ENCODE results near the gene PXDC1. TPM values are rescaled to one million over a fixed set of nuclear protein-coding genes. Genes with fewer than 3 reads are reported as not detected.
"Not testable (repeated sequence)": the region's sequence is repeated elsewhere in the genome, so short reads cannot be mapped to it uniquely, and the experiment has no call there.

Gene PXDC1
- total RNA-seq, 1 donor from 2014 or later: 48.3 TPM

DNA sequence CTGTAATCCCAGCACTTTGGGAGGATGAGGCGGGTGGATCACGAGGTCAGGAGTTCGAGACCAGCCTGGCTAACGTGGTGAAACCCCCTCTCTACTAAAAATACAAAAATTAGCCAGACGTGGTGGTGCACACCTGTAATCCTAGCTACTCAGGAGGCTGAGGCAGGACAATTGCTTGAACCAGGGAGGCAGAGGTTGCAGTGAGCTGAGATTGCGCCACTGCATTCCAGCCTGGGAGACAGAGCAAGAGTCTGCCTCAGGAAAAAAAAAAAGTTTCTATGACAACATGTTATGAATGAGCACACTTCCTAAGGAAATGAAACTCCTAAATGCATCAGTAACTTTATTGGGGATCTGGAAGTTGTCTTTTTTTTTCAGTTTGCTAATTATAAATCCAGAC is 16.0 kb upstream of the PXDC1 start:
- intact Hi-C loops (cut with DNase I): not testable (repeated sequence)

DNA sequence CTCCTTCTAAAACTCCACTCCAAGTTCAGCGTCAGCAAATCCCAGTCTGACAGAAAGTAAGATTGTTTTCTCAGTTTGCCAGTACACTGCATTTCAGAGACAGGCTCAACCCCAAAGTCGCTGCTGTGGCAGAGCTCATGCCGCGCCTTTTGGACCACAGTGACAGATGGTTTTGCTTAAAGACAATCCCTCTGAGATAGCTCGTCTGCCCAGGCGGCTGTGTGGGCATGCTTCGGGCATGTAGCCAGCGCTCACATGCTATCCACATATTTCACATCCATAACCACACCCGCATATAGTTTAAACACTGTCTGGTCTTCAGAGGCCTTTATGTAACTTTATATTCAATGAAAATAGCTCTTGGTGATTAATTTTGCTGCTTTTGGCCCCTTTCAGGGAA is 14.7 kb upstream of the PXDC1 start:
- intact Hi-C loops (cut with DNase I): no loop called here
- DNase-seq (ENCODE audit: low spot score): no peak
- peak; percentile 27 for ATAC-seq

More for the DNA sequence above, 16.0 kb upstream of the PXDC1 start:
- ATAC-seq (peak; percentile 56), DNase-seq (ENCODE audit: low spot score) (peak; percentile 22)

DNA sequence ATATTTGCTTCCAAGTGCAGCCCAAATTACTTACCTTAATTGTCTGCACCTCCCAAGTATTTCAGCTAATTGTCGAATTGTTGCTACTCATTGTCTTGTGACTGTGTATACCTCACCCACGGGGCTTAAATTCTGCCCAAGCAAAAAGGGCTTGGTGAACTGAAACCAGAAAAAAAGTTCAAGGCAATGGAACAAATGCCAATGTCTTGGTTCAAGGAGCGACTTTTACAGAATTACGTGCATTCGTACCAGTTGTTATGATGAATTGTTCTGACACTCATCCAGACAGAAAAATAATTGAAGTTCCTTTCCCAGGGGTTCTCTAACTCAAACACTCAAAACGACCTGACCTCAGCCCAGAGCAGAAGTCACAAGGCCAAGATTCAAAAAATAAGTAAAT is 13.9 kb upstream of the PXDC1 start:
- intact Hi-C loops (cut with DNase I): no loop called here
- no peak for DNase-seq (ENCODE audit: low spot score)
- no peak for ATAC-seq

DNA sequence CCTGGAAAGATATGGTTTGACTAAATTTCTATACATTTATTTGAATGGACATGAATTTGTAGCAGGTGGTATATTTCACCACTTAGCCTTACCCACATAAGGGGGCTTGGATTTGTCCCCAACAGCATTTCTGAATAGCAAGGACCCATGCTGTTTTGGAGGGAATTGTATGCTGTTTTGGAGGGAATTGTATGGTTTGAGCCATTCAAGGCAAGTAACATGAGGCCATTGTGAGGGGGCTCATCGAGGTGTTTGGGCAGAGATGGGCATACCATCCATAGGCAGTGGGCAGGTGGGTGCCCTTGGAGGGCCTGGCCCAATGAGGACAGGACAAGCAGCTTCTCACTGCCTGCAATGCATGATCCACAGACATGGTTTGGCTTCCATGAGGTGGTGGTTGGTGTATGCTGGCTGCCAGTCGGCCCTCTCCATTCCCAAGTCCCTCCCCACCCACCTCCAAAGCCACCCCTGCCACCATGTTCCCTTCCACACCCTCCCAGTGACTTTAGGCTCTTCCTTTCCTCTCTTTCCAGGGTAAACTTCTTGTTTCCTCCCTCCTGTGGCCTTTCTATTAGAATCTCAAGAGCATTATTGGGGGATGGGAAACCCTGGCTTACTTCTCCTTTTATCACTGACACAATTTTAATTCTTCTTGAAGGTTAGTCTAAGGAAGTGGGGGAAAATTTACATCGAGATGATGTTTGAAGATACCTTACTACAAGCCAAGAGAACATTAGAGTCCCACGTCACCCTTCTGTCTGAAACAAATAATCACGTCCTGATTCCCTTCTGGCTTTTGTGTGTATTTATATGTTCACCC is 13.2 kb upstream of the PXDC1 start:
- no peak for DNase-seq (ENCODE audit: low spot score)
- ATAC-seq: no peak
- intact Hi-C loops (cut with DNase I): no loop called here

DNA sequence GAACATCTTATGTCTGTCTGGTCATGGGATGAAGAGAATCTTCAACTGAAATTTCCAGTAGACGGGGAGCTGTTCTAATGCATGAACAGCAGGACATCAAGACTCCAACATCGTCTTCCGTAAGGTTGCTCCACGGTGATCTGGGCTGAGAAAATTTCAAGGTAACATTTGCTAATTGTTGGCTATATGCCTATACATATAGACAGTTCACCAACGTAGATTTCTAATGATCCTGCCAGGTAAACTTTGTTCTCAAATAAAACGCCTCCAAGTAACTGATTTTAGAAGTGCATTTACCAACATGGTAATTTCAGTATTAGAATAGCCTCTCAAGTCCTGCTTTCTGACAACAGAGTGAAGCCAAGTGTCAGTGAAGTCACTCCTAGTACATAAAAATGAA is 11.3 kb upstream of the PXDC1 start:
- ATAC-seq (no peak), DNase-seq (ENCODE audit: low spot score) (no peak)
- intact Hi-C loops (cut with DNase I): no loop called here

DNA sequence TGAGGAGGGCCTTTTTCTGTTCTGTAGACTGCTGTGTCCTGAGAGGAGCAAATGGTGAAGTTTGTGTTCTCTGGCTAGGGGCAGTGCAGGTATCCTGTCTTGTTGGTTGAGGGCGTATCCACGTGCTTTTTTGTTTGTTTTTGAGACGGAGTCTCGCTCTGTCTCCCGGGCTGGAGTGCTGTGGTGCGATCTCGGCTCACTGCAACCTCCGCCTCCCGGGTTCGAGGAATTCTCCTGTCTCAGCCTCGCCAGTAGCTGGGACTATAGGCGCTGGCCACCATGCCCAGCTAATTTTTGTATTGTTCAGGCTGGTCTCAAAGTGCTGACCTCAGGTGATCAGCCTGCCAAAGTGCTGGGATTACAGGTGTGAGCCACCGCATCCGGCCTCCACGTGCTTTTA is 10.8 kb upstream of the PXDC1 start:
- DNase-seq (ENCODE audit: low spot score): no peak
- intact Hi-C loops (cut with DNase I): no loop called here
- no peak for ATAC-seq

DNA sequence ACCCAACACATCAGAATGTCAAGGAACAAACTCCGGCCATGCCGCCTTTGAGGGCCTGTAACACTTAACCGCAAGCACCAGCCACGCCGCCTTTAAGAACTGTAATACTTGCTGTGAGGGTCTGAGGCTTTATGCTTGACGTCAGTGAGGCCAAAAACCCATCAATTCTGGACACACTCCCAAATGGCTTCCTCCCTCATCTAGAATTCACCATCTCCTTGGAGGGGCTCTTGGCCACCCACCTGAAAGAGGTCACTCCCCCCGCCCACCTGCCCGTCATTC is 10.4 kb upstream of the PXDC1 start:
- intact Hi-C loops (cut with DNase I): no loop called here
- ATAC-seq (no peak), DNase-seq (ENCODE audit: low spot score) (no peak)

DNA sequence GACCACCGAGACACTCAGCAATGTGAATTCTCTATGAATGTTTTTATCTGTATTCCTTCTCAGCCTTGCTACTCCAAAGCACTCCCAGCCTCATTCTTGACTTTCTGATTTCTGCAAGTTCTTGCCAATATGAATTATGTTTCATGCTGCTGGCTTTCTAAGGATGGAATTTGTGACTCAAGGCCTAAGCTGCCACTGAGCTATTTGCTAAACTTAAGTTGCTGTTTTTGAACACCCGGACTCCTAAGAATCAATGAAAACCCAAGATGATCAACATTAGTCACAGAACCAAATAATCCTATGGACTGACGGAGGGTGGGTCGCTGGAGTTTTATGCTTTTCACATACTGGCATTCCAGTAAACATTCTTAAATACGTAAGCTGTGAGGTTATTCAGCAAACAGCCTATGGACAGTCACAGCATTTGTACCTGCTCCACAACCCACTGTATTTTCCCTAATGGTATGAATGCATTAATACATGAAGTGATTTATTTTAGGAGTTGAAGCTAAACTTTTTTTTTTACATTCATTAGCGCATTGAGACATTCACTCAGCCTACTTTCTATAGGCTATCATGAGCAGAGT is 8.2 kb upstream of the PXDC1 start:
- intact Hi-C loops (cut with DNase I): no loop called here
- ATAC-seq: peak; percentile 41
- no peak for DNase-seq (ENCODE audit: low spot score)

DNA sequence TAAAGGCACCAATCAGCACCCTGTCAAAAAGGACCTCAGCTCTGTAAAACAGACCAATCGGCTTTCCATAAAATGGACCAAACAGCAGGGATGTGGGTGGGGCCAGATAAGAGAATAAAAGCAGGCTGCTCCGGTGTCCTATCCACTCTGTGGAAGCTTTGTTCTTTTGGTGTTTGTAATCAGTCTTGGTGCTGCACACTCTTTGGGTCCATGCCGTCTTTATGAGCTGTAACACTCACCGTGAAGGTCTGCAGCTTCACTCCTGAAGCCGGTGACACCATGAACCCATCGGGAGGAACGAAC is 7.3 kb upstream of the PXDC1 start:
- intact Hi-C loops (cut with DNase I): no loop called here
- DNase-seq (ENCODE audit: low spot score): no peak
- ATAC-seq: no peak

DNA sequence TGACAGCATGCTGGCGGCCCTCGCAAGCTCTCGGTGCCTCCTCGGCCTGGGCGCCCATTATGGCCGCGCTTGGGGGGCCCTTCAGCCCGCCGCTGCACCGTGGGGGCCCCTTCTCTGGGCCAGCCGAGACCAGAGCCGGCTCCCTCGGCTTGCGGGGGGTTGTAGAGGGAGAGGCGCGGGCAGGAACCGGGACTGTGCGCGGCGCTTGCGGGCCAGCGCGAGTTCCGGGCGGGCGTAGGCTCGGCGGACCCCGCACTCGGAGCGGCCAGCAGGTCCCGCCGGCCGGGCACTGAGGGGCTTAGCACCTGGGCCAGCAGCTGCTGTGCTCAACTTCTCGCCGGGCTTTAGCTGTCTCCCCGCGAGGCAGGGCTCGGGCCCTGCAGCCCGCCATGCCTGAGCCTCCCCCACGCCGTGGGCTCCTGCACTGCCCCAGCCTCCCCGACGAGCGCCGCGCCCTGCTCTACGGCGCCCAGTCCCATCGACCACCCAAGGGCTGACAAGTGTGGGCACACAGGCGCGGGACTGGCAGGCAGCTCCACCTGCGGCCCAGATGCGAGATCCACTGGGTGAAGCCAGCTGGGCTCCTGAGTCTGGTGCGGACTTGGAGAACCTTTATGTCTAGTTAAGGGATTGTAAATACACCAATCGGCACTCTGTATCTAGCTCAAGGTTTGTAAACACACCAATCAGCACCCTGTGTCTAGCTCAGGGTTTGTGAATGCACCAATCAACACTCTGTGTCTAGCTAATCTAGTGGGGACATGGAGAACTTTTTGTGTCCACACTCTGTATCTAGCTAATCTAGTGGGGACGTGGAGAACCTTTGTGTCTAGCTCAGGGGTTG is 6.7 kb upstream of the PXDC1 start:
- ATAC-seq; intact Hi-C loops (cut with DNase I): not testable (repeated sequence)
- peak; percentile 56 for DNase-seq (ENCODE audit: low spot score)

DNA sequence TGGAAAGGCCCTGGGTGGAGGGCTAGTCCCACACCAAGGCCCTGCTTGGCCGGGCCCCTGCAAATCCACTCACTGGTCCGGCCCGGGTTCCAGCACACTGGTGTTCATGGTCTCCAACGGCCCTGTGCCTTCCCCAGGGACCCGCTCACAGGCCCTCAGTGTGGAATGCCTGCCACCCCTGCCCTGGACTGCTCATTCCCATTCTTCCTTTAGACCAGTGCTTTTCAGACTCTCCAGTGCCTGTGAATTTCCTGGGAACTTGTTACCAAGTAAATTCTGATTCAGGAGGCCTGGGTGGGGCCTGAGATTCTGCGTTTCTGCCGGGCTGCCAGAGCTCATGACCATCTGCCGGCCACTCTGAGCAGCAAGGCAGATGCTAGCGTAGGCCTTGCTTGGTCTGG is 5.7 kb upstream of the PXDC1 start:
- peak; percentile 49 for DNase-seq (ENCODE audit: low spot score)
- no peak for ATAC-seq
- intact Hi-C loops (cut with DNase I): no loop called here

DNA sequence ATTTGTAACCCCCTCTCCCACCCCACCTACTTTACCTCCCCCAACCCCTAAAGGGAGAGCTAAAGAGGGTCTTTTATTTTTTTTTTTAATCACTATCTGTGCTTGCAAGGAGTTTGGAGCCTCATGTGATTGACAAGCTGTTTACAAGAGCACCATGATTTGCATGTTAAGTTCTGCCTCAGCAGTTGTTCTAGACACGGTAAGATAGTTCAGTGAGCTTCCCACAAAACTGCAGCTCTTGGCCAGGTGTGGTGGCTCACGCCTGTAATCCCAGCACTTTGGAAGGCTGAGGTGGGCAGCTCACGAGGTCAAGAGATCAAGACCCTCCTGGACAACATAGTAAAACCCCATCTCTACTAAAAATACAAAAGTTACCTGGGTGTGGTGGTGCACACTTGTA is 5.0 kb upstream of the PXDC1 start:
- intact Hi-C loops (cut with DNase I): no loop called here
- no peak for ATAC-seq
- DNase-seq (ENCODE audit: low spot score): no peak

DNA sequence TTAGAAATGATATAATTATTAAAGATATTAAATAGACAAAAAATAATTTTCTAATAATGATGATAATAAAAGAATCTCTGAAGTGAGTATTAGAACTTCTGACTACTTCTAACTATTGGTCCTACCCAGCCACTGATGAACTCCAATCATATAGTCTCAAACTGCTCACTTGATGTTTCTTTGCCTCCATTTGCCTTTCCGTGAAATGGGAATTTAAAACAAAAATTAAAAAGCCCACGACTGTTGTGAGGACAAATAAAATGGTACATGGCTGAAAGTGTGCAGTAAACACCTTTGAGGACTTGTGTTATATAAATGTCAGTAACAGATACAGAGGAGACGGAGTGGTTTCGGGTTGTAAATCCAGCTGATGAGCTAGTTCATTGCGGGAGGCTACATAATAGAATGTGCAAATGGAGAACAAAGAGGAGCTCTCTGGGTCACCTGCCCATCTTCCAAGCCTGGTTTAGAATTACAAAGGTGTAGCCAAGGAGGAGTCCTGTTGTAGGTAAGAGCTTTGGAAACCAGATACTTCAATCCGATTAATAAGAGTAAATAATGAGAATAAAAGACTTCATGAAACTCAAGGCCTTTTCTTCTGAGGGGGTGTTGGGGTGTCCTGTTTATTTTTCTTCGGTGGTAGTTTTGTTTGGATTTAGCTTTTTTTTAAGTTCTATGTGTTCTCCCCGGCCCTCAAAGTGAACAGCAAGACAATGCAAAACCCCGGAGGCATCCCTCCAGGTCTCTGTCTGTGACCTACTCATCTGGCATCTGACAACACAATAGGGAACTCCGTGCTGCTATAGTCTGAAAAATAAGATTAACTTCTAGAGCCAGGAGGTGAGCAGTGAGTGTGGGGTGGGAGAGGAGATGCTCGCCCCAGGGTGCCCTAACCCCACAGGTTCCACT is 4.4 kb upstream of the PXDC1 start:
- intact Hi-C loops (cut with DNase I): no loop called here
- DNase-seq (ENCODE audit: low spot score) (no peak), ATAC-seq (no peak)

DNA sequence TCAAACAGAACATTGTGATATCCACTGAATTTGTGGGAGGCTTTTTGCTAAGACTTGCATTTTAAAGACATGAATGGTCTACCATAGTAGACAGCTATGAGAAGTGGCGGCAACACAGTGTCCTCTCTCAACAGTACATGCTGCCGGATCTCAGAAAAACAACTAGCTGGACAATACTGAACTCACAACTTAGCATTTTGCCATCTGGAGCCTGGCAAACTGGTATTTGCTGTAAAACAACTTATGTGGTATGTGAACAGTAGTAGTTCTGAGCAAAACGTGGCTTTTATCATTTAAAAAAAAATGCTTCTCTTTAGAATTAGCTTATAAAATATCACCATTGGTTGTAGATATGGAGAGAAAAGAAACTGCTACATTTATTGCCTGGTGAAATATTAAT is 3.3 kb upstream of the PXDC1 start:
- intact Hi-C loops (cut with DNase I): loop anchor here (5.0 kb wide), 1 partner anchor 73 kb away; no protein-coding TSS in a partner anchor
- DNase-seq (ENCODE audit: low spot score): no peak
- no peak for ATAC-seq

DNA sequence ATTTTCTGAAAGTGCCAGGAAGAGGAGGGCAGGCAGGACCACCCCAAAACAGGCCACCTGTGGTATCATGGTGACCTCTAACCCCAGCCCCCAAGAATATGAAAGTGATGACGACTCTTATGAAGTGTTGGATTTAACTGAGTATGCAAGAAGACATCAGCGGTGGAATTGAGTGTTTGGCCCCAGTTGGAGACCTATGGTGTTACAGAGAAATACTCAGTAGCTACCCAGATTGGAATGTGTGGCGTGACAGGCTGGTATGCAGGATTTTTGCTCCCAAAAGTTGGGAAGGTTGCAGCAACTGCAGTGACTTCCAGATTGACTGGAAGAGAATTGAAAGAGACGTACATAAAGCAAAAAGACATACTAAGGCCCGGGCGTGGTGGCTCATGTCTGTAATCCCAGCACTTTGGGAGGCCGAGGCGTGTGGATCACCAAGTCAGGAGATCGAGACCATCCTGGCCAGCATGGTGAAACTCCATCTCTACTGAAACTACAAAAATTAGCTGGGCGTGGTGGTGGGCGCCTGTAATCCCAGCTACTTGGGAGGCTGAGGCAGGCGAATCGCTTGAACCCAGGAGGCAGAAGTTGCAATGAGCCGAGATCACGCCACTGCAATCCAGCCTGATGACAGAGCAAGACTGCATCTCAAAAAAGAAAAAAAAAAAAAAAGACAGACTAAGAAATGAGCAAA is 2.7 kb upstream of the PXDC1 start:
- intact Hi-C loops (cut with DNase I): loop anchor here (5.0 kb wide), 1 partner anchor 73 kb away; no protein-coding TSS in a partner anchor
- ATAC-seq; DNase-seq (ENCODE audit: low spot score): not testable (repeated sequence)

DNA sequence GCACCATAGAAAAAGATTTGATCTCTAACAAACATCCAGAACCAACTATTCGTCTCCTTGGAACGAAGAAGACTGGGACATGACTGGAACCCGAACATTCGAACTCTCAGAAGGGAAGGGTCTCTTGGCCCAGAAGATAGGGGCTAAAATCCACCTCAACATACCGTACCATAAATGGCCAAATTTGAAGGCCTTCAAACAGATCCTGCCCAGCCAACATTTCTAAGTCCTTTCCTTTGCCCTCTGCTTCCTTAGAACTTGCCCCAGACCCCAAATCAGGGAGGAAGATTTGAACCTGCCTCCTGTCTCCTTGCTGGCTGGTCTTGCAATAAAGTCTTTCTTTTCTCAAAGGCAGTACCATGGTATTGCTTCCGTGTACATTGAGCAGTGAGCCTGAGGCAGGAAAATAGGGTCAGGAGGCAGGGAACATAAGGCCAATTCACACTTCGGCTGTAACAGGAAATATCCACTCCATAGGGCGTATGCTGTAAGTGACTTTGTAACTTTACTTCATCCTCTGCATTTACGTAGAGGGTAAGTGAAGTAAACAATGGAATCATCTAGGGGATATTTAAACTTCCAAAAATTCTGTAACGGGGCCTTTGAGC is 1.8 kb upstream of the PXDC1 start:
- intact Hi-C loops (cut with DNase I): loop anchor here (5.0 kb wide), 1 partner anchor 74 kb away; no protein-coding TSS in a partner anchor
- ATAC-seq (no peak), DNase-seq (ENCODE audit: low spot score) (no peak)

DNA sequence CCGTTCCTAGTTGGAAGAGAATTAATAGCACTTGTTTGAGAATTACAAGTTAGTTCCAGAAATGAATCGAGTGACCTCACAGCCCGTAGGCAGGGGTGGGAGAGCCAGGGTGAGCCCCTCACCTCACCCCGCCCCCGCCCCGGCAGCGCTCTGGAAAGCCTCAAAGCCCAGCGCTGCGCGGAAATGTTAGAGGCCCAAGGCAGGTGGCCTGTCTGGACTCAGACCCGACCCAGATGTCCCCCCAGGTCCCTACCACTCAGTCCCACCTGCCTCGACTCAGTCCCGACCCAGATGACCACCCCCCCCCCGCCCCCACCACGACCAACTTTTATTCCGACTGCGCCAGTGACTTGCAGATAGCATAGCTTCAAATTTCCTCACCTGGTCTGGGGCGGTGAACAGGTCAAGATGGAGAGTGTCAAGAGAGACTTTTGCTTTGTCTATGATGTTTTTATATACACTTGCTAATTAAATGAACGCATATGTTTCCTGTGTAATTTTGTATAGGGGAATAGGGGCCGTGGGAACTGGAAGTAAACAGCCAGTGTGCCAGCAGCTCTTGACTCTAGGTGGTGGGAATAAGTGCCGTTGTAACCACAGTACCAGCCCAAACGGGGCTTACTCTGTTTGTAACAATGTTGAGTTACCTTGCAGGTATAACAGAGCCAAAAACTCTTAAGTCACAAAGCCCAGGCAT is 1.2 kb upstream of the PXDC1 start:
- intact Hi-C loops (cut with DNase I): loop anchor here (5.0 kb wide), 1 partner anchor 75 kb away; no protein-coding TSS in a partner anchor
- DNase-seq (ENCODE audit: low spot score) (no peak), ATAC-seq (no peak)
